ENCODE results near the gene TGFBR3. TPM values are rescaled to one million over a fixed set of nuclear protein-coding genes. Genes with fewer than 3 reads are reported as not detected.

The TGFBR3 gene
- total RNA-seq, 2 experiments from 2014 or later: 31.5 to 36.6 TPM

DNA sequence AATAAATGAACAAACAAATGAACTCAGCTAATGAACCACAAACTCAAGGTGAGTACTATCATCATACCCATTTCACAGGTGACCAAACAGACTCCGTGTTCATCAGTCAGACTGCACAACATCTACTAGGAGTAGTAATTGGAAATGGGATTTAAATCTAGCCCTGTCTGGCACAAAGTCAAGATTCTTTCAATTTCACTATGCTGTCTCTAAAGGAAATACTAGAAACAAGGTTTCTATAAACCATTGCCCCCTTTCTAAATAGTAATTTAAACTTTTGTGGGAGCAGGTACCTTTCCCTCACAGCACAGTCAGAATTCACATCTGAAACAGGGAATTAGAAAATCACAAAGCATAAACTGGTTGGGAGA is 160.3 kb downstream of the TGFBR3 start:
- H3K4me3 Mint-ChIP-seq: no peak overlapping the region
- no peak overlapping the region for H3K4me3 ChIP-seq (ENCODE audit: low read length)
- H3K36me3 Mint-ChIP-seq (ENCODE audit: low read depth): peaks cover 44% of the 10 kb centered on the region
- H3K27me3 ChIP-seq (ENCODE audit: control insufficient read depth in 1 of 2, insufficient read depth in 2 of 2, low read length in 2 of 2): no peaks in the 10 kb centered on the region
- ATAC-seq (ENCODE audit: poor library complexity) (no peak), DNase-seq (no peak)
- TF ChIP-seq, protein P1, sequence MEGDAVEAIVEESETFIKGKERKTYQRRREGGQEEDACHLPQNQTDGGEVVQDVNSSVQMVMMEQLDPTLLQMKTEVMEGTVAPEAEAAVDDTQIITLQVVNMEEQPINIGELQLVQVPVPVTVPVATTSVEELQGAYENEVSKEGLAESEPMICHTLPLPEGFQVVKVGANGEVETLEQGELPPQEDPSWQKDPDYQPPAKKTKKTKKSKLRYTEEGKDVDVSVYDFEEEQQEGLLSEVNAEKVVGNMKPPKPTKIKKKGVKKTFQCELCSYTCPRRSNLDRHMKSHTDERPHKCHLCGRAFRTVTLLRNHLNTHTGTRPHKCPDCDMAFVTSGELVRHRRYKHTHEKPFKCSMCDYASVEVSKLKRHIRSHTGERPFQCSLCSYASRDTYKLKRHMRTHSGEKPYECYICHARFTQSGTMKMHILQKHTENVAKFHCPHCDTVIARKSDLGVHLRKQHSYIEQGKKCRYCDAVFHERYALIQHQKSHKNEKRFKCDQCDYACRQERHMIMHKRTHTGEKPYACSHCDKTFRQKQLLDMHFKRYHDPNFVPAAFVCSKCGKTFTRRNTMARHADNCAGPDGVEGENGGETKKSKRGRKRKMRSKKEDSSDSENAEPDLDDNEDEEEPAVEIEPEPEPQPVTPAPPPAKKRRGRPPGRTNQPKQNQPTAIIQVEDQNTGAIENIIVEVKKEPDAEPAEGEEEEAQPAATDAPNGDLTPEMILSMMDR (IDR thresholded peaks at IDR 0.05): no peak
- no peaks in the 10 kb centered on the region for H3K9me3 Mint-ChIP-seq
- no peak overlapping the region for H3K27ac Mint-ChIP-seq
- H3K4me1 ChIP-seq (ENCODE audit: insufficient read depth, low read length): peaks cover 8% of the 10 kb centered on the region
- H3K27me3 Mint-ChIP-seq: no peaks in the 10 kb centered on the region
- intact Hi-C loops (cut with DNase I, micrococcal nuclease): no loop called here
- ChIA-PET CTCF (no interaction called here), POLR2A (no interaction called here)
- H3K4me1 Mint-ChIP-seq (ENCODE audit: low read depth): peaks cover 13% of the 10 kb centered on the region
- no peaks in the 10 kb centered on the region for H3K9me3 ChIP-seq (ENCODE audit: control insufficient read depth in 1 of 2, insufficient read depth in 1 of 2, low read length in 2 of 2)
- H3K36me3 ChIP-seq (ENCODE audit: insufficient read depth, low read length): peaks cover 18% of the 10 kb centered on the region
- no peak overlapping the region for H3K27ac ChIP-seq (ENCODE audit: low read depth in 1 of 2, low read length in 2 of 2)

DNA sequence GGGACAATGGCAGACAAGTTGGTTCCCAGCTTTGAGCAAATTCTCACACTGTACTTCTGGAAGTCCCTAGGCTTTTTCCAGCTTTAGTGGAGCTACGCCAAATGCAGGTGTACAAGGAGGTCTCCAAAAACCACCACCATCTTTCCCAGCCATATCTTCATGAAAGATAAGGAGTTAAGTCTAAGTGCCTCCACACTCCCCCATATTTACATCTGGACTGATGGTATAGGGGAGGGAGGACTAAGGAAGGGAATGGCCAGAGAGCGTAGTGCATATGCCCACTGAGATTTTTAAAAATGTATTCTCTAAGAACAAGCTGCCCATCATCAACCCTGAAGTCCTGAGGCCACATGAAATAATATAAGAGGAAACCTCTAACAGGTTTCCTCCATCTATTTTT is 161.3 kb downstream of the TGFBR3 start:
- Histone ChIP-seq H3K27me3 (ENCODE audit: control insufficient read depth in 1 of 2, insufficient read depth in 2 of 2, low read length in 2 of 2) (no peaks in the 10 kb centered on the region), H3K36me3 (ENCODE audit: insufficient read depth, low read length) (peaks cover 23% of the 10 kb centered on the region), H3K4me1 (ENCODE audit: insufficient read depth, low read length) (peaks cover 3% of the 10 kb centered on the region), H3K27ac (ENCODE audit: low read depth in 1 of 2, low read length in 2 of 2) (no peak overlapping the region), H3K9me3 (ENCODE audit: control insufficient read depth in 1 of 2, insufficient read depth in 1 of 2, low read length in 2 of 2) (no peaks in the 10 kb centered on the region), H3K4me3 (ENCODE audit: low read length) (no peak overlapping the region)
- ChIA-PET POLR2A (interaction anchor here (0.8 kb wide), 1 partner anchor 39 kb away, joined by 3 read pairs; no protein-coding TSS in a partner anchor), CTCF (no interaction called here)
- no peak overlapping the region for H3K27ac Mint-ChIP-seq
- H3K4me3 Mint-ChIP-seq: no peak overlapping the region
- no peaks in the 10 kb centered on the region for H3K27me3 Mint-ChIP-seq
- peaks cover 42% of the 10 kb centered on the region for H3K36me3 Mint-ChIP-seq (ENCODE audit: low read depth)
- DNase-seq (no peak), ATAC-seq (ENCODE audit: poor library complexity) (no peak)
- no peaks in the 10 kb centered on the region for H3K9me3 Mint-ChIP-seq
- H3K4me1 Mint-ChIP-seq (ENCODE audit: low read depth): peaks cover 4% of the 10 kb centered on the region
- intact Hi-C loops (cut with DNase I, micrococcal nuclease): no loop called here
- TF ChIP-seq, protein P1 (IDR thresholded peaks at IDR 0.05): no peak

DNA sequence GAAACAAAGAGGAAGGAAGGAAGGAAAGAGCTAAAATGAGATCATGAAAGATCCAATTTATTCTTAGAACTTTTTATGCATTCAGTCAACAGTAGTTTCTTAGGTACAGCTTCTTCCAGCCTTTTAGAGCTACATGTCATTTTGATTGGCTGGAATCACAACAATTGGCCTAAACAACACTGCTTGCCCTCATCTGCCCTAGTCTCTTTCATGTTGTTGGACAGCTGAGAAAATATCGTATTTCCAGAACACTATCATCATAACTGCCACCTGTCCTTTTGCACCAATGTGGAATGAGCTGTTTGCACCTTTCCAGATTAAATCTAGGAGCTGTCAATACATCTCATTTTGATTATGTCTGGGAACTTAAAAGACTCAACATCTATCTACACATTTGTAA is 161.7 kb downstream of the TGFBR3 start:
- Mint-ChIP-seq H3K9me3 (no peaks in the 10 kb centered on the region), H3K4me3 (no peak overlapping the region), H3K36me3 (ENCODE audit: low read depth) (peaks cover 45% of the 10 kb centered on the region), H3K27me3 (no peaks in the 10 kb centered on the region), H3K27ac (no peak overlapping the region), H3K4me1 (ENCODE audit: low read depth) (no peaks in the 10 kb centered on the region)
- ChIA-PET POLR2A (interaction anchor here (0.8 kb wide), 1 partner anchor 38 kb away, joined by 3 read pairs; no protein-coding TSS in a partner anchor), CTCF (no interaction called here)
- no peaks in the 10 kb centered on the region for H3K27me3 ChIP-seq (ENCODE audit: control insufficient read depth in 1 of 2, insufficient read depth in 2 of 2, low read length in 2 of 2)
- peaks cover 25% of the 10 kb centered on the region for H3K36me3 ChIP-seq (ENCODE audit: insufficient read depth, low read length)
- TF ChIP-seq, protein P1 (IDR thresholded peaks at IDR 0.05): no peak
- H3K4me3 ChIP-seq (ENCODE audit: low read length): no peak overlapping the region
- intact Hi-C loops (cut with DNase I, micrococcal nuclease): no loop called here
- DNase-seq (no peak), ATAC-seq (ENCODE audit: poor library complexity) (no peak)
- no peaks in the 10 kb centered on the region for H3K9me3 ChIP-seq (ENCODE audit: control insufficient read depth in 1 of 2, insufficient read depth in 1 of 2, low read length in 2 of 2)
- H3K27ac ChIP-seq (ENCODE audit: low read depth in 1 of 2, low read length in 2 of 2): no peak overlapping the region
- no peaks in the 10 kb centered on the region for H3K4me1 ChIP-seq (ENCODE audit: insufficient read depth, low read length)
